ENCODE results near the gene LAMTOR3. TPM values are rescaled to one million over a fixed set of nuclear protein-coding genes. Genes with fewer than 3 reads are reported as not detected.

LAMTOR3 gene
- total and polyA plus RNA-seq, 2 experiments from 2014 or later: 40.8 to 64.5 TPM

DNA sequence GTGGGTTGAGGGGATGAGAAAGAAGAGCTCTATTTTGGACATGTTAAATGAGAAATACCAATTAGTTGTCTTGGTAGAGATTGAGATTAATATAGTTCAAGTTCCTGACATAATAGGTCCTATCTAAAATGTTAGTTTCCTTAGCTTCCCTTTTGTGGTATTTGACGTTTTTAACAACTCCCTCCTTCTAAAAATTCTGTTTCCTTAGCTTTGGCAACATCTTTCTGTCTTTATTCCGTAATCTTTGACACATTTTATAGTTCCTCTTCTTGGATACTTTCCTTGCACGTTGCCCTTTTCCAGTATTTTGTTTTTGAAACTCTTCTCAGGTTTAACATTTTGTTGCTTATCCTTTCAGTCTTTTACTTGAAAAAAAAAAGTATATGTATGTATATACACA, 36.9 kb downstream of the LAMTOR3 start:
- H2AFZ ChIP-seq: peak overlapping the region; percentile 89; the same call in 1 of the 2 replicates
- no peaks in the 10 kb centered on the region for H3F3A ChIP-seq (replicated peaks; ENCODE audit: low read depth)
- no peaks in the 10 kb centered on the region for H3K36me3 ChIP-seq (ENCODE audit: insufficient read depth)
- Mint-ChIP-seq H3K36me3 (ENCODE audit: low read depth) (no peaks in the 10 kb centered on the region), H3K9me3 (no peaks in the 10 kb centered on the region), H3K27me3 (ENCODE audit: insufficient read depth, low read depth, poor library complexity) (peaks cover 5% of the 10 kb centered on the region), H3K4me3 (no peak overlapping the region), H3K4me1 (peaks cover 10% of the 10 kb centered on the region; the same call in 2 of the 3 replicates), H3K27ac (no peak overlapping the region)
- no peaks in the 10 kb centered on the region for H4K20me1 ChIP-seq (replicated peaks; ENCODE audit: insufficient read depth)
- peaks cover 8% of the 10 kb centered on the region for H3K4me1 ChIP-seq (ENCODE audit: insufficient read depth)
- no peaks in the 10 kb centered on the region for H3K79me2 ChIP-seq (replicated peaks; ENCODE audit: insufficient read depth)
- no peaks in the 10 kb centered on the region for H3K27me3 ChIP-seq (ENCODE audit: insufficient read depth)
- no peak for ATAC-seq
- DNase-seq (ENCODE audit: low spot score): no peak
- H3K9me2 ChIP-seq (ENCODE audit: insufficient read depth): no peaks in the 10 kb centered on the region
- TF ChIP-seq, protein P1, sequence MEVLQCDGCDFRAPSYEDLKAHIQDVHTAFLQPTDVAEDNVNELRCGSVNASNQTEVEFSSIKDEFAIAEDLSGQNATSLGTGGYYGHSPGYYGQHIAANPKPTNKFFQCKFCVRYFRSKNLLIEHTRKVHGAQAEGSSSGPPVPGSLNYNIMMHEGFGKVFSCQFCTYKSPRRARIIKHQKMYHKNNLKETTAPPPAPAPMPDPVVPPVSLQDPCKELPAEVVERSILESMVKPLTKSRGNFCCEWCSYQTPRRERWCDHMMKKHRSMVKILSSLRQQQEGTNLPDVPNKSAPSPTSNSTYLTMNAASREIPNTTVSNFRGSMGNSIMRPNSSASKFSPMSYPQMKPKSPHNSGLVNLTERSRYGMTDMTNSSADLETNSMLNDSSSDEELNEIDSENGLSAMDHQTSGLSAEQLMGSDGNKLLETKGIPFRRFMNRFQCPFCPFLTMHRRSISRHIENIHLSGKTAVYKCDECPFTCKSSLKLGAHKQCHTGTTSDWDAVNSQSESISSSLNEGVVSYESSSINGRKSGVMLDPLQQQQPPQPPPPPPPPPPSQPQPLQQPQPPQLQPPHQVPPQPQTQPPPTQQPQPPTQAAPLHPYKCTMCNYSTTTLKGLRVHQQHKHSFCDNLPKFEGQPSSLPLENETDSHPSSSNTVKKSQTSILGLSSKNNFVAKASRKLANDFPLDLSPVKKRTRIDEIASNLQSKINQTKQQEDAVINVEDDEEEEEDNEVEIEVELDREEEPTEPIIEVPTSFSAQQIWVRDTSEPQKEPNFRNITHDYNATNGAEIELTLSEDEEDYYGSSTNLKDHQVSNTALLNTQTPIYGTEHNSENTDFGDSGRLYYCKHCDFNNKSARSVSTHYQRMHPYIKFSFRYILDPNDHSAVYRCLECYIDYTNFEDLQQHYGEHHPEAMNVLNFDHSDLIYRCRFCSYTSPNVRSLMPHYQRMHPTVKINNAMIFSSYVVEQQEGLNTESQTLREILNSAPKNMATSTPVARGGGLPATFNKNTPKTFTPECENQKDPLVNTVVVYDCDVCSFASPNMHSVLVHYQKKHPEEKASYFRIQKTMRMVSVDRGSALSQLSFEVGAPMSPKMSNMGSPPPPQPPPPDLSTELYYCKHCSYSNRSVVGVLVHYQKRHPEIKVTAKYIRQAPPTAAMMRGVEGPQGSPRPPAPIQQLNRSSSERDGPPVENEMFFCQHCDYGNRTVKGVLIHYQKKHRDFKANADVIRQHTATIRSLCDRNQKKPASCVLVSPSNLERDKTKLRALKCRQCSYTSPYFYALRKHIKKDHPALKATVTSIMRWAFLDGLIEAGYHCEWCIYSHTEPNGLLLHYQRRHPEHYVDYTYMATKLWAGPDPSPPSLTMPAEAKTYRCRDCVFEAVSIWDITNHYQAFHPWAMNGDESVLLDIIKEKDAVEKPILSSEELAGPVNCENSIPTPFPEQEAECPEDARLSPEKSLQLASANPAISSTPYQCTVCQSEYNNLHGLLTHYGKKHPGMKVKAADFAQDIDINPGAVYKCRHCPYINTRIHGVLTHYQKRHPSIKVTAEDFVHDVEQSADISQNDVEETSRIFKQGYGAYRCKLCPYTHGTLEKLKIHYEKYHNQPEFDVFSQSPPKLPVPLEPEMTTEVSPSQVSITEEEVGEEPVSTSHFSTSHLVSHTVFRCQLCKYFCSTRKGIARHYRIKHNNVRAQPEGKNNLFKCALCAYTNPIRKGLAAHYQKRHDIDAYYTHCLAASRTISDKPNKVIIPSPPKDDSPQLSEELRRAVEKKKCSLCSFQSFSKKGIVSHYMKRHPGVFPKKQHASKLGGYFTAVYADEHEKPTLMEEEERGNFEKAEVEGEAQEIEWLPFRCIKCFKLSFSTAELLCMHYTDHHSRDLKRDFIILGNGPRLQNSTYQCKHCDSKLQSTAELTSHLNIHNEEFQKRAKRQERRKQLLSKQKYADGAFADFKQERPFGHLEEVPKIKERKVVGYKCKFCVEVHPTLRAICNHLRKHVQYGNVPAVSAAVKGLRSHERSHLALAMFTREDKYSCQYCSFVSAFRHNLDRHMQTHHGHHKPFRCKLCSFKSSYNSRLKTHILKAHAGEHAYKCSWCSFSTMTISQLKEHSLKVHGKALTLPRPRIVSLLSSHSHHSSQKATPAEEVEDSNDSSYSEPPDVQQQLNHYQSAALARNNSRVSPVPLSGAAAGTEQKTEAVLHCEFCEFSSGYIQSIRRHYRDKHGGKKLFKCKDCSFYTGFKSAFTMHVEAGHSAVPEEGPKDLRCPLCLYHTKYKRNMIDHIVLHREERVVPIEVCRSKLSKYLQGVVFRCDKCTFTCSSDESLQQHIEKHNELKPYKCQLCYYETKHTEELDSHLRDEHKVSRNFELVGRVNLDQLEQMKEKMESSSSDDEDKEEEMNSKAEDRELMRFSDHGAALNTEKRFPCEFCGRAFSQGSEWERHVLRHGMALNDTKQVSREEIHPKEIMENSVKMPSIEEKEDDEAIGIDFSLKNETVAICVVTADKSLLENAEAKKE (CRISPR knock-in tag; IDR thresholded peaks at IDR 0.05): no peak
- TF ChIP-seq, protein P2, sequence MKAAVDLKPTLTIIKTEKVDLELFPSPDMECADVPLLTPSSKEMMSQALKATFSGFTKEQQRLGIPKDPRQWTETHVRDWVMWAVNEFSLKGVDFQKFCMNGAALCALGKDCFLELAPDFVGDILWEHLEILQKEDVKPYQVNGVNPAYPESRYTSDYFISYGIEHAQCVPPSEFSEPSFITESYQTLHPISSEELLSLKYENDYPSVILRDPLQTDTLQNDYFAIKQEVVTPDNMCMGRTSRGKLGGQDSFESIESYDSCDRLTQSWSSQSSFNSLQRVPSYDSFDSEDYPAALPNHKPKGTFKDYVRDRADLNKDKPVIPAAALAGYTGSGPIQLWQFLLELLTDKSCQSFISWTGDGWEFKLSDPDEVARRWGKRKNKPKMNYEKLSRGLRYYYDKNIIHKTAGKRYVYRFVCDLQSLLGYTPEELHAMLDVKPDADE (IDR thresholded peaks at IDR 0.05): no peak
- TF ChIP-seq POLR2AphosphoS5 (IDR thresholded peaks at IDR 0.05; ENCODE audit: low read depth) (no peak), ZNF331 (CRISPR knock-in tag; IDR thresholded peaks at IDR 0.05; ENCODE audit: low read depth) (no peak), STAT1 (IDR thresholded peaks at IDR 0.05; ENCODE audit: unreplicated experiment) (no peak), NANOG (IDR thresholded peaks at IDR 0.05; ENCODE audit: borderline replicate concordance) (no peak), ZNF114 (CRISPR knock-in tag; IDR thresholded peaks at IDR 0.05) (no peak), EZH2 (IDR thresholded peaks at IDR 0.05; ENCODE audit: low read depth, unreplicated experiment) (no peak)
- TF ChIP-seq, protein P3, sequence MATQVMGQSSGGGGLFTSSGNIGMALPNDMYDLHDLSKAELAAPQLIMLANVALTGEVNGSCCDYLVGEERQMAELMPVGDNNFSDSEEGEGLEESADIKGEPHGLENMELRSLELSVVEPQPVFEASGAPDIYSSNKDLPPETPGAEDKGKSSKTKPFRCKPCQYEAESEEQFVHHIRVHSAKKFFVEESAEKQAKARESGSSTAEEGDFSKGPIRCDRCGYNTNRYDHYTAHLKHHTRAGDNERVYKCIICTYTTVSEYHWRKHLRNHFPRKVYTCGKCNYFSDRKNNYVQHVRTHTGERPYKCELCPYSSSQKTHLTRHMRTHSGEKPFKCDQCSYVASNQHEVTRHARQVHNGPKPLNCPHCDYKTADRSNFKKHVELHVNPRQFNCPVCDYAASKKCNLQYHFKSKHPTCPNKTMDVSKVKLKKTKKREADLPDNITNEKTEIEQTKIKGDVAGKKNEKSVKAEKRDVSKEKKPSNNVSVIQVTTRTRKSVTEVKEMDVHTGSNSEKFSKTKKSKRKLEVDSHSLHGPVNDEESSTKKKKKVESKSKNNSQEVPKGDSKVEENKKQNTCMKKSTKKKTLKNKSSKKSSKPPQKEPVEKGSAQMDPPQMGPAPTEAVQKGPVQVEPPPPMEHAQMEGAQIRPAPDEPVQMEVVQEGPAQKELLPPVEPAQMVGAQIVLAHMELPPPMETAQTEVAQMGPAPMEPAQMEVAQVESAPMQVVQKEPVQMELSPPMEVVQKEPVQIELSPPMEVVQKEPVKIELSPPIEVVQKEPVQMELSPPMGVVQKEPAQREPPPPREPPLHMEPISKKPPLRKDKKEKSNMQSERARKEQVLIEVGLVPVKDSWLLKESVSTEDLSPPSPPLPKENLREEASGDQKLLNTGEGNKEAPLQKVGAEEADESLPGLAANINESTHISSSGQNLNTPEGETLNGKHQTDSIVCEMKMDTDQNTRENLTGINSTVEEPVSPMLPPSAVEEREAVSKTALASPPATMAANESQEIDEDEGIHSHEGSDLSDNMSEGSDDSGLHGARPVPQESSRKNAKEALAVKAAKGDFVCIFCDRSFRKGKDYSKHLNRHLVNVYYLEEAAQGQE (IDR thresholded peaks at IDR 0.05; ENCODE audit: unreplicated experiment): no peak
- TF ChIP-seq, protein P4, sequence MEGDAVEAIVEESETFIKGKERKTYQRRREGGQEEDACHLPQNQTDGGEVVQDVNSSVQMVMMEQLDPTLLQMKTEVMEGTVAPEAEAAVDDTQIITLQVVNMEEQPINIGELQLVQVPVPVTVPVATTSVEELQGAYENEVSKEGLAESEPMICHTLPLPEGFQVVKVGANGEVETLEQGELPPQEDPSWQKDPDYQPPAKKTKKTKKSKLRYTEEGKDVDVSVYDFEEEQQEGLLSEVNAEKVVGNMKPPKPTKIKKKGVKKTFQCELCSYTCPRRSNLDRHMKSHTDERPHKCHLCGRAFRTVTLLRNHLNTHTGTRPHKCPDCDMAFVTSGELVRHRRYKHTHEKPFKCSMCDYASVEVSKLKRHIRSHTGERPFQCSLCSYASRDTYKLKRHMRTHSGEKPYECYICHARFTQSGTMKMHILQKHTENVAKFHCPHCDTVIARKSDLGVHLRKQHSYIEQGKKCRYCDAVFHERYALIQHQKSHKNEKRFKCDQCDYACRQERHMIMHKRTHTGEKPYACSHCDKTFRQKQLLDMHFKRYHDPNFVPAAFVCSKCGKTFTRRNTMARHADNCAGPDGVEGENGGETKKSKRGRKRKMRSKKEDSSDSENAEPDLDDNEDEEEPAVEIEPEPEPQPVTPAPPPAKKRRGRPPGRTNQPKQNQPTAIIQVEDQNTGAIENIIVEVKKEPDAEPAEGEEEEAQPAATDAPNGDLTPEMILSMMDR (conservative IDR thresholded peaks at IDR 0.05; ENCODE audit: low read depth in 2 of 2): no peak
- H3K4me2 ChIP-seq: no peak overlapping the region
- H3K27ac ChIP-seq (ENCODE audit: low read depth): no peak overlapping the region
- H3K4me3 ChIP-seq: no peak overlapping the region

All from GM23338 (cell line).